ENCODE measurements around the gene SH3BP2. TPM values are rescaled to one million over a fixed set of nuclear protein-coding genes. Genes with fewer than 3 reads are reported as not detected.

Gene SH3BP2
- total RNA-seq, 2 experiments from 2014 or later, result 10.9 to 31.6 TPM

DNA sequence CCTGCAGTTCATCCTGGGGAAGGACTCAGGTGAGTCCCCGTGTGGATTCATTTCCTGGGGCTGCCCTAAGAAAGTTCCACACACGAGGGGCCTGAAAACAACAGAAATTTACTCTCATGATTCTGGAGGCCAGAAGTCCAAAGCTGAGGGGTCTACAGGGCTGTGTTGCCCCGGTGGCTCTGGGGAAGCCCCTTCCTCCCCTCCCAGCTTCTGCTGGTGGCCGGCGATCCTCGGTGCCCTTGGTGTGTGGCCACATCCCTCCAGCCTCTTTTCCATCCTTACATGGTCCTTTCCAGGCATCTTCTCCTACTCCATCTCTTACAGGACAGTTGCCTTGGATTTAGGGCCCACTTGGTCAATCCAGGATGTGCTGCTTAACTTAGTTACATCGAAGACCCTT lies 15.1 kb downstream of the SH3BP2 start:
- CTCF ChIA-PET (ENCODE audit: unreplicated experiment), result no interaction called here

DNA sequence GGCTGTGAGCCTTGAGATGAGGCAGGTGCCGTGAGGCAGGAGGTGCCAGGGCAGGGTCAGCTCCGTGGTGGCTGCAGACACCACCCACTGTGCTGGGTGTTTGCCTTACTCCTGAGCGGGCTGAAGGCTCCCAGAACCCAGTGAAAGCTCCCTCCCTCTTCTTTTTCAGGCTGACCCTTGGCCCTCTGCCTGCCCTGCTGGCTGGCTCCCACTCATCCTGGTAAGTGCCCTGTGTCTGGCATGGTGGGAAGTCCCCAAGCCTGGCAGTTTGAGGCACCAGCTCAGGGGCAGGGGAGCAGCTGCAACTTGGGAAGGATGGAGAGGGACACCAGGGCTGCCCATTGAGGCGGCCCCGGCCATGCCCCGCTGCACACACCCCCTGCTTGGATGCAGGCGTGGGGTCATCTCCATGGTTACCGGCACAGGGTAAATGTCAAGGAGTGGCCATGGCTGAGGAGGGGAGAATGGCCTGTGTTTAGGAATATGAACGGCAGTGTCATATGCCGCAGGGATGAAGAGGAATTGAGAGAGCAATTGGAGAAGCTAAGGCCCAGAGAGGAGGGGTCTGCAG lies 16.8 kb downstream of the SH3BP2 start:
- no peaks in the 10 kb centered on the region for H3K36me3 ChIP-seq (ENCODE audit: insufficient read depth, low read length)
- H3K79me2 ChIP-seq (ENCODE audit: insufficient read depth, low read depth, low read length), result no peaks in the 10 kb centered on the region
- no peaks in the 10 kb centered on the region for H4K20me1 ChIP-seq (ENCODE audit: insufficient read depth, low read length)
- DNase-seq (ENCODE audit: low spot score), result no peak
- peaks cover 40% of the 10 kb centered on the region for H3K4me1 ChIP-seq (ENCODE audit: insufficient read depth, low read length, poor library complexity, severe bottlenecking)
- H2AFZ ChIP-seq (ENCODE audit: low read length), result no peak overlapping the region
- no peak overlapping the region for H3K4me2 ChIP-seq (ENCODE audit: low read length)
- no peak overlapping the region for H3K4me3 ChIP-seq (ENCODE audit: low read depth, low read length, poor library complexity, severe bottlenecking)
- POLR2A ChIA-PET, result interaction anchor here (0.6 kb wide), 1 partner anchor 26 kb away, joined by 3 read pairs; no protein-coding TSS in a partner anchor
- intact Hi-C loops (cut with micrococcal nuclease; ENCODE audit: unreplicated experiment), result no loop called here
- no TSS peak for BruUV-seq (replicated peaks)
- no peak for TF ChIP-seq EZH2phosphoT487 (IDR thresholded peaks at IDR 0.05; ENCODE audit: borderline replicate concordance, low read depth, low read length)
- TF ChIP-seq, protein P1, sequence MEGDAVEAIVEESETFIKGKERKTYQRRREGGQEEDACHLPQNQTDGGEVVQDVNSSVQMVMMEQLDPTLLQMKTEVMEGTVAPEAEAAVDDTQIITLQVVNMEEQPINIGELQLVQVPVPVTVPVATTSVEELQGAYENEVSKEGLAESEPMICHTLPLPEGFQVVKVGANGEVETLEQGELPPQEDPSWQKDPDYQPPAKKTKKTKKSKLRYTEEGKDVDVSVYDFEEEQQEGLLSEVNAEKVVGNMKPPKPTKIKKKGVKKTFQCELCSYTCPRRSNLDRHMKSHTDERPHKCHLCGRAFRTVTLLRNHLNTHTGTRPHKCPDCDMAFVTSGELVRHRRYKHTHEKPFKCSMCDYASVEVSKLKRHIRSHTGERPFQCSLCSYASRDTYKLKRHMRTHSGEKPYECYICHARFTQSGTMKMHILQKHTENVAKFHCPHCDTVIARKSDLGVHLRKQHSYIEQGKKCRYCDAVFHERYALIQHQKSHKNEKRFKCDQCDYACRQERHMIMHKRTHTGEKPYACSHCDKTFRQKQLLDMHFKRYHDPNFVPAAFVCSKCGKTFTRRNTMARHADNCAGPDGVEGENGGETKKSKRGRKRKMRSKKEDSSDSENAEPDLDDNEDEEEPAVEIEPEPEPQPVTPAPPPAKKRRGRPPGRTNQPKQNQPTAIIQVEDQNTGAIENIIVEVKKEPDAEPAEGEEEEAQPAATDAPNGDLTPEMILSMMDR (conservative IDR thresholded peaks at IDR 0.05; ENCODE audit: low read length), result no peak
- no peaks in the 10 kb centered on the region for H3K9me3 ChIP-seq (ENCODE audit: low read length)
- H3K27ac ChIP-seq (ENCODE audit: low read depth, low read length, poor library complexity, severe bottlenecking), result no peak overlapping the region
- CTCF ChIA-PET (ENCODE audit: unreplicated experiment), result no interaction called here
- H3K9me2 ChIP-seq (ENCODE audit: insufficient read depth, low read length), result no peaks in the 10 kb centered on the region

More for the DNA sequence above, 15.1 kb downstream of the SH3BP2 start:
- Histone ChIP-seq H3K9me3 (ENCODE audit: low read length) (no peaks in the 10 kb centered on the region), H3K36me3 (ENCODE audit: insufficient read depth, low read length) (no peaks in the 10 kb centered on the region), H3K4me3 (ENCODE audit: low read depth, low read length, poor library complexity, severe bottlenecking) (no peak overlapping the region), H4K20me1 (ENCODE audit: insufficient read depth, low read length) (no peaks in the 10 kb centered on the region), H3K4me1 (ENCODE audit: insufficient read depth, low read length, poor library complexity, severe bottlenecking) (peaks cover 23% of the 10 kb centered on the region), H2AFZ (ENCODE audit: low read length) (no peak overlapping the region), H3K9me2 (ENCODE audit: insufficient read depth, low read length) (no peaks in the 10 kb centered on the region), H3K27ac (ENCODE audit: low read depth, low read length, poor library complexity, severe bottlenecking) (no peak overlapping the region), H3K79me2 (ENCODE audit: insufficient read depth, low read depth, low read length) (no peaks in the 10 kb centered on the region), H3K4me2 (ENCODE audit: low read length) (no peak overlapping the region)
- intact Hi-C loops (cut with micrococcal nuclease; ENCODE audit: unreplicated experiment), result no loop called here
- POLR2A ChIA-PET, result interaction anchor here (0.6 to 1.0 kb wide), 2 partner anchors 20 to 22 kb away, joined by 3 read pairs; no protein-coding TSS in a partner anchor
- TF ChIP-seq, protein P1 (conservative IDR thresholded peaks at IDR 0.05; ENCODE audit: low read length), result no peak
- no peak for TF ChIP-seq EZH2phosphoT487 (IDR thresholded peaks at IDR 0.05; ENCODE audit: borderline replicate concordance, low read depth, low read length)
- no TSS peak for BruUV-seq (replicated peaks)
- no peak for DNase-seq (ENCODE audit: low spot score)

DNA sequence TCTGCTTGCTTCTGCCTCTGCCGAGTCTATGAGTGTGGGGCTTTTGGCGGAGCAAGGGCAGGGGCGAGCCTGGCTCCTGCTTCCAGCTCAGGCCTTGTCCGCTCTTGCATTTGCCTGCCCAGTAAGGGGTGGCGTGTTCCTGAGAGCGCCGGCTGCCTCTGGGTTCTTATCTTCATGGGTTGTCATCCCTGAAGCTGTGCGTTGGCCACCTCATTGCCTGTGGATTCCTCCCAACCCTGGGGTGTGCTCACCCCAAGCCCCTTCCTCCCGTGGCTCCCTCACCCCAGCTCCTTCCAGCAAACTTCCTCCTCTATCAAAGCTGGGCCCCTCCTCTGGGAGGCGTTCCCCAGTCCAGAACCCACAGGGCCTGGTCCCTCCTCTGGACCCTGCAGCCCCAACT lies 17.5 kb downstream of the SH3BP2 start:
- Histone ChIP-seq H3K4me2 (ENCODE audit: low read length) (no peak overlapping the region), H3K4me3 (ENCODE audit: low read depth, low read length, poor library complexity, severe bottlenecking) (no peak overlapping the region), H4K20me1 (ENCODE audit: insufficient read depth, low read length) (no peaks in the 10 kb centered on the region), H3K9me2 (ENCODE audit: insufficient read depth, low read length) (no peaks in the 10 kb centered on the region), H3K36me3 (ENCODE audit: insufficient read depth, low read length) (no peaks in the 10 kb centered on the region), H2AFZ (ENCODE audit: low read length) (no peak overlapping the region), H3K9me3 (ENCODE audit: low read length) (no peaks in the 10 kb centered on the region), H3K27ac (ENCODE audit: low read depth, low read length, poor library complexity, severe bottlenecking) (no peak overlapping the region), H3K4me1 (ENCODE audit: insufficient read depth, low read length, poor library complexity, severe bottlenecking) (peaks cover 40% of the 10 kb centered on the region), H3K79me2 (ENCODE audit: insufficient read depth, low read depth, low read length) (no peaks in the 10 kb centered on the region)
- ChIA-PET CTCF (ENCODE audit: unreplicated experiment) (no interaction called here), POLR2A (no interaction called here)
- intact Hi-C loops (cut with micrococcal nuclease; ENCODE audit: unreplicated experiment), result no loop called here
- no peak for DNase-seq (ENCODE audit: low spot score)
- no TSS peak for BruUV-seq (replicated peaks)
- TF ChIP-seq EZH2phosphoT487 (IDR thresholded peaks at IDR 0.05; ENCODE audit: borderline replicate concordance, low read depth, low read length), result no peak
- TF ChIP-seq, protein P1 (conservative IDR thresholded peaks at IDR 0.05; ENCODE audit: low read length), result no peak

All from OCI-LY7 (cell line).